HG03457 (cell line): ENCODE data around the gene ERGIC2.

Experiments
- ATAC-seq: cut with Tn5 transposase; IDR thresholded peaks from one replicate; pipeline ENCODE4 v1.9.1; 2021; ENCODE audit warnings: moderate number of reproducible peaks; ENCODE audit not compliant: unreplicated experiment

The ERGIC2 gene

GRCh38 chr12:29382251-29382650 lies 1.3 kb upstream of the ERGIC2 start:
- no peak for ATAC-seq

- ATAC-seq: no peak
These were observed 4.9 kb downstream of the ERGIC2 start for GRCh38 chr12:29376118-29376517.

- no peak for ATAC-seq
These were observed 6.1 kb downstream of the ERGIC2 start for GRCh38 chr12:29374913-29375312.

GRCh38 chr12:29374012-29374411 lies 7.0 kb downstream of the ERGIC2 start:
- no peak for ATAC-seq

GRCh38 chr12:29365091-29365490 lies 15.9 kb downstream of the ERGIC2 start:
- no peak for ATAC-seq

GRCh38 chr12:29354954-29355353 lies 26.0 kb downstream of the ERGIC2 start:
- no peak for ATAC-seq

GRCh38 chr12:29350080-29350479 lies 30.9 kb downstream of the ERGIC2 start:
- ATAC-seq: no peak

GRCh38 chr12:29346769-29347421 lies 34.1 kb downstream of the ERGIC2 start:
- no peak for ATAC-seq

GRCh38 chr12:29343022-29343799 lies 37.8 kb downstream of the ERGIC2 start:
- ATAC-seq: no peak

- ATAC-seq: no peak
These were observed 43.6 kb downstream of the ERGIC2 start for GRCh38 chr12:29337325-29337724.

- ATAC-seq: no peak
These were observed 46.0 kb downstream of the ERGIC2 start for GRCh38 chr12:29334937-29335336.

- no peak for ATAC-seq
These were observed 47.8 kb downstream of the ERGIC2 start for GRCh38 chr12:29333178-29333577.

GRCh38 chr12:29329411-29329810 lies 51.6 kb downstream of the ERGIC2 start:
- no peak for ATAC-seq

GRCh38 chr12:29322157-29322556 lies 58.8 kb downstream of the ERGIC2 start:
- ATAC-seq: no peak

GRCh38 chr12:29320295-29321085 lies 60.5 kb downstream of the ERGIC2 start:
- no peak for ATAC-seq

- ATAC-seq: peak; percentile 99
These were observed 63.2 kb downstream of the ERGIC2 start for GRCh38 chr12:29317556-29318363.

GRCh38 chr12:29316752-29317151 lies 64.2 kb downstream of the ERGIC2 start:
- no peak for ATAC-seq

GRCh38 chr12:29314416-29314815 lies 66.6 kb downstream of the ERGIC2 start:
- no peak for ATAC-seq

- ATAC-seq: no peak
These were observed 70.1 kb downstream of the ERGIC2 start for GRCh38 chr12:29310899-29311298.

GRCh38 chr12:29309320-29309902 lies 71.6 kb downstream of the ERGIC2 start:
- no peak for ATAC-seq
